ENCODE measurements around the gene TMEM74B. TPM values are rescaled to one million over a fixed set of nuclear protein-coding genes. Genes with fewer than 3 reads are reported as not detected.

TMEM74B gene
- total and polyA plus RNA-seq, 10 donors = 0.46 to 2.7 (median 0.77) TPM; not detected in 1

DNA sequence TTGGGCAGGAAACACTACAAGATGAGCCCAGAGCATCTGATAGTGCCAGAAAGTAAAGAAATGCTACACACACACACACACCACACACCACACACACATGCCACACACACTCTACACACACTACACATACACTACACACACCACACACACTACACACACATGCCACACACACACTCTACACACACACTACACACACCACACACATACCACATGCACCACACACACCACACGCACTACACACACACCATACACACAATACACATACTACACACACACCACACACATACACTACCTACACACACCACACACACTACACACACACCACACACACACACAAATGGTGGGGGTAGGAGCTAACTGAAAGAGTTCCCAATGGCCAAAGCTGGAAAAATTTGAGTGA is 3.6 kb upstream of the TMEM74B start:
- intact Hi-C loops (cut with DNase I; ENCODE audit: low total_unique reads) = no loop called here
- H3K4me3 ChIP-seq = no peak overlapping the region
- peaks cover 0 to 44% (median 16%) of the 10 kb centered on the region in 7 donors for H3K27me3 ChIP-seq (replicated peaks in 1 of 7)
- no peaks in the 10 kb centered on the region for H3K36me3 ChIP-seq
- peaks cover 0 to 24% (median 17%) of the 10 kb centered on the region in 6 donors for H3K4me1 ChIP-seq
- 84 to 100% (median 100%) methylated on average over 1 of the region's 1 CpG for WGBS, 5 donors
- H3K27ac ChIP-seq = no peak overlapping the region
- no peak for DNase-seq
- no peaks in the 10 kb centered on the region for H3K9me3 ChIP-seq
- TF ChIP-seq POLR2A (IDR thresholded peaks at IDR 0.05) (no peak), POLR2AphosphoS5 (IDR thresholded peaks at IDR 0.05) (no peak)
- TF ChIP-seq, protein P1, sequence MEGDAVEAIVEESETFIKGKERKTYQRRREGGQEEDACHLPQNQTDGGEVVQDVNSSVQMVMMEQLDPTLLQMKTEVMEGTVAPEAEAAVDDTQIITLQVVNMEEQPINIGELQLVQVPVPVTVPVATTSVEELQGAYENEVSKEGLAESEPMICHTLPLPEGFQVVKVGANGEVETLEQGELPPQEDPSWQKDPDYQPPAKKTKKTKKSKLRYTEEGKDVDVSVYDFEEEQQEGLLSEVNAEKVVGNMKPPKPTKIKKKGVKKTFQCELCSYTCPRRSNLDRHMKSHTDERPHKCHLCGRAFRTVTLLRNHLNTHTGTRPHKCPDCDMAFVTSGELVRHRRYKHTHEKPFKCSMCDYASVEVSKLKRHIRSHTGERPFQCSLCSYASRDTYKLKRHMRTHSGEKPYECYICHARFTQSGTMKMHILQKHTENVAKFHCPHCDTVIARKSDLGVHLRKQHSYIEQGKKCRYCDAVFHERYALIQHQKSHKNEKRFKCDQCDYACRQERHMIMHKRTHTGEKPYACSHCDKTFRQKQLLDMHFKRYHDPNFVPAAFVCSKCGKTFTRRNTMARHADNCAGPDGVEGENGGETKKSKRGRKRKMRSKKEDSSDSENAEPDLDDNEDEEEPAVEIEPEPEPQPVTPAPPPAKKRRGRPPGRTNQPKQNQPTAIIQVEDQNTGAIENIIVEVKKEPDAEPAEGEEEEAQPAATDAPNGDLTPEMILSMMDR (IDR thresholded peaks at IDR 0.05 in 8 of 11, conservative IDR thresholded peaks at IDR 0.05 in 3 of 11) = no peak

DNA sequence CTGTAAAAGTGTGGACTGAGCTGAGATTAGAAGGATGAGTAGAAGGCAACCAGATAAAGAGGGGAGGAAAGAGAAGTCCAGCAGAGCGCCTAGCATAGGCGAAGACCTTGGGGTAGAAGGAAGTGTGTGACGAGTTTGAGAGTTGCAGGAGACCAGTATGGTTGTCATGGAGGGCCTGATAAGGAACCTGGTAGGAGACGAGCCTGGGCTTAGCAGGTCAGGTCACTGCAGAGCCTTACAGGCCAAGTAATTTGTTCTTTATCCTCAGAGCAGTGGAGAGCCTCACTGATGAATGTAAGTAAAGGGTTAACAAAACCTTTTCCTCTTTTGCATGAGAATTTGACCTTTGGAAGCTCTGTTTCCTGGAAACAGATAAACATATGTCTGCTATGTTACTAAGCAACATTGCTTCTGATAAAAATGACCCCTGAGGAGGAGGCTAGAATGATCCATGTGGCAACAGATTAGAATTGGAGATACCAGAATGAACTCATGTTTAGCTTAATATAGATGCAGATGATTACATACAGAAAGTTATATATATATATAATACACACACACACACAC is 2.9 kb upstream of the TMEM74B start:
- H3K4me1 ChIP-seq = peaks cover 0 to 24% (median 17%) of the 10 kb centered on the region in 6 donors
- TF ChIP-seq POLR2A (IDR thresholded peaks at IDR 0.05) (no peak), POLR2AphosphoS5 (IDR thresholded peaks at IDR 0.05) (no peak)
- TF ChIP-seq, protein P1 (IDR thresholded peaks at IDR 0.05 in 8 of 11, conservative IDR thresholded peaks at IDR 0.05 in 3 of 11) = no peak
- no peaks in the 10 kb centered on the region for H3K36me3 ChIP-seq
- no peak overlapping the region for H3K27ac ChIP-seq
- H3K9me3 ChIP-seq = no peaks in the 10 kb centered on the region
- H3K27me3 ChIP-seq (replicated peaks in 1 of 7) = peaks cover 0 to 46% (median 16%) of the 10 kb centered on the region in 7 donors
- WGBS, 5 donors = 45 to 70% (median 59%) methylated on average over 4 of the region's 4 CpGs
- intact Hi-C loops (cut with DNase I; ENCODE audit: low total_unique reads) = no loop called here
- no peak overlapping the region for H3K4me3 ChIP-seq
- DNase-seq = no peak

DNA sequence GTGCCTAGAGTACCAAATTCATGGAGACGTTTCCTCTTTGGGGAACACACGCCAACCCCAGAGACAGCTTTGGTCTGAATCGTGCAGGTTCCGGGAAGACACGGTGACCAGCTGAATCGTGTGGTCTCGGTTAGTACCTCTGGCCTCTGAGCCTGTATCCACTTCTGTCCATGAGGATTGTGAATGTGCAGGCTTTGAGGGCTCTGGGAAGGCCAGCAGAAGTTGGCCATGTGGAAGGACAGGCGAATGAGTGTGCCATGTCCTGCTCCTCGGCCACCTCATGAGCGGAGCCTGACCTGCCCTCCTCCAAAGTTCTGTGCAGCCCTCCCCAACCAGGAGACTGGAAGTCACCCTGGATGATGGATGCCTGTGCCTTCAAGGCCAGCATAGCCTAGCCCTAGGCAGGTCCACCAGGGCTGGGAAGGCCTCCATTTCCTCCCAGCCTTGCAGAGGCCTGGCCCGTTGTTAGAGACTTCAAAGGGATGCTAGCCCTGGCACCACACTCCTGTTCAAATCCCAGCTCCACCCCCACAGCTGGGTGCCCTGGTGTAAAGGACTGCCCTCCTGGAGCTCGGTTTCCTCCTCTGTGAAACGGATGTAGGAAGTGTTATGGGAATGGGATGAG is 1.7 kb upstream of the TMEM74B start:
- peaks cover 0 to 46% (median 16%) of the 10 kb centered on the region in 7 donors for H3K27me3 ChIP-seq (replicated peaks in 1 of 7)
- no peaks in the 10 kb centered on the region for H3K36me3 ChIP-seq
- no peak overlapping the region for H3K27ac ChIP-seq
- TF ChIP-seq, protein P1 (IDR thresholded peaks at IDR 0.05 in 8 of 11, conservative IDR thresholded peaks at IDR 0.05 in 3 of 11) = no peak
- TF ChIP-seq POLR2A (IDR thresholded peaks at IDR 0.05) (no peak), POLR2AphosphoS5 (IDR thresholded peaks at IDR 0.05) (no peak)
- no peak for DNase-seq
- WGBS, 5 donors = 77 to 85% (median 81%) methylated on average over 11 to 13 of the region's 13 CpGs
- H3K9me3 ChIP-seq = no peaks in the 10 kb centered on the region
- peaks cover 0 to 24% (median 17%) of the 10 kb centered on the region in 6 donors for H3K4me1 ChIP-seq
- intact Hi-C loops (cut with DNase I; ENCODE audit: low total_unique reads) = no loop called here
- no peak overlapping the region for H3K4me3 ChIP-seq

DNA sequence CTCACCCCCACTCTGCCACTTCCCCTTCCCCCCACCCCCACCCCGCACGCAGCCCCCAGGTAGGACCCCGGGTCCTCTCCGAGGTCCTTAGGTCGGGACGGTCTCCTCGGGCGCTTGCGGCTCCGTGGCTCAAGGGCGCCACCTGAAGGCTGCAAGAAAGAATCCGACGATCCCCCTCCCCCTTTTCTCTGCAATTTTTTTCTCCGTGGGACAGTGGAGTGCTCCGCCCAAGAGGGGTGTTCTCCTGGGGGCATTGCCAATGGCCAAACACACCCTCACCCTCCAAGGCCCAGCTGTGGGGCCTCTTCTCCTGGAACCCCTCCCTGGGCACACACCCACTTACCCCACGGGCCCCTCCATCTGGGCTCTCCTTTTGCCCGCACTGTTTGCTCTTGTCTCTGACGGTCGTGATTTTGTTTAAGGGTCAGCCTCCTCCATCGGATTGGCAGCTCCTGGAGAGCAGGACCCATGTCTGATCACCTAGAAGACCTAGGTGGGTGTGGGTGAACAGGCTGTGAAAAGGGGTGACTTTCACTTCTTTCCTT is 1.1 kb upstream of the TMEM74B start:
- DNase-seq = no peak
- WGBS, 5 donors = 14 to 16% (median 14%) methylated on average over 18 to 20 of the region's 20 CpGs
- peak overlapping the region; percentile 21 to 74 (median 43) for H3K4me3 ChIP-seq
- H3K27ac ChIP-seq = no peak overlapping the region
- no peaks in the 10 kb centered on the region for H3K9me3 ChIP-seq
- peaks cover 0 to 46% (median 16%) of the 10 kb centered on the region in 7 donors for H3K27me3 ChIP-seq (replicated peaks in 1 of 7)
- H3K4me1 ChIP-seq = peaks cover 0 to 24% (median 17%) of the 10 kb centered on the region in 6 donors
- TF ChIP-seq, protein P1 (IDR thresholded peaks at IDR 0.05 in 8 of 11, conservative IDR thresholded peaks at IDR 0.05 in 3 of 11) = peak in 7 of 11 experiments; percentile 1 to 56 (median 45)
- TF ChIP-seq POLR2A (IDR thresholded peaks at IDR 0.05) (no peak), POLR2AphosphoS5 (IDR thresholded peaks at IDR 0.05) (no peak)
- H3K36me3 ChIP-seq = peaks cover 0 to 6% (median 2%) of the 10 kb centered on the region in 6 donors
- intact Hi-C loops (cut with DNase I; ENCODE audit: low total_unique reads) = no loop called here

Data from spleen (tissue), 11 donors.